Sigmoid colon (tissue), 3 donors: ENCODE measurements around the gene AGR3.
"Not testable (repeated sequence)": the region's sequence is repeated elsewhere in the genome, so short reads cannot be mapped to it uniquely, and the experiment has no call there.

Experiments used
- CTCF ChIP-seq, 4 experiments: fragments of 450-650 bp in 3 of 4; fragments of 200-600 bp in 1 of 4; IDR thresholded peaks; one replicate each; pipeline ENCODE4 v1.5.1; 2016 to 2019; ENCODE audit warnings: antibody characterized with exemption in 4 of 4, mild to moderate bottlenecking in 3 of 4, moderate library complexity in 2 of 4
- POLR2A ChIP-seq, 2 donors: fragments of 450-650 bp; IDR thresholded peaks; one replicate each; pipeline ENCODE4 v1.6.1; 2016; ENCODE audit warnings: antibody characterized with exemption in 2 of 2, mild to moderate bottlenecking in 2 of 2, moderate library complexity in 2 of 2

GRCh38 chr7:16853189-16853588 is 28.6 kb downstream of the AGR3 start:
- TF ChIP-seq CTCF, POLR2A (IDR thresholded peaks at IDR 0.05): not testable (repeated sequence)
